PFSK-1 (cell line): ENCODE results near the gene SP3.

Source experiments
- POLR2AphosphoS5 ChIP-seq: IDR thresholded peaks from 2 replicates; pipeline ENCODE4 v1.6.1; 2012; ENCODE audit warnings: low read depth, mild to moderate bottlenecking, control low read depth, low read length, moderate library complexity
- REST ChIP-seq, 2 experiments: IDR thresholded peaks; 2 replicates each; pipeline versions ENCODE4 v1.6.1 to v1.8.0; 2011 to 2012; ENCODE audit warnings: low read depth in 2 of 2, low read length in 2 of 2, control low read depth in 1 of 2, inconsistent platforms in 1 of 2, mild to moderate bottlenecking in 1 of 2, moderate library complexity in 1 of 2; ENCODE audit not compliant: insufficient read depth in 1 of 2
- SIN3A ChIP-seq: IDR thresholded peaks from 2 replicates; pipeline ENCODE4 v1.6.1; 2012; ENCODE audit warnings: mild to moderate bottlenecking, low read length, moderate library complexity, borderline replicate concordance; ENCODE audit not compliant: insufficient read depth
- TAF1 ChIP-seq: IDR thresholded peaks from 2 replicates; pipeline ENCODE4 v1.6.1; 2012; ENCODE audit warnings: low read length, control low read depth, borderline replicate concordance; ENCODE audit not compliant: insufficient read depth

- TF ChIP-seq TAF1 (no peak), REST (IDR thresholded peaks at IDR 0.05; ENCODE audit: insufficient read depth in 1 of 2, low read depth in 2 of 2, low read length in 2 of 2) (no peak), POLR2AphosphoS5 (no peak), SIN3A (no peak)
Measured at GRCh38 chr2:173948198-173948597, 17.0 kb downstream of the SP3 start.
